ENCODE results near the gene SLC2A4RG. TPM values are rescaled to one million over a fixed set of nuclear protein-coding genes. Genes with fewer than 3 reads are reported as not detected.

The SLC2A4RG gene
- total RNA-seq, 1 experiment from 2014 or later = 105 TPM

Other genes with a start within 250 kb of the SLC2A4RG start
- gene EEF1A2, start 240.7 kb upstream of the SLC2A4RG start, total RNA-seq (2022) = 3.3 and 9.9 TPM in 2 replicates
- gene PPDPF, start 219.0 kb upstream of the SLC2A4RG start, total RNA-seq (2022) = 315 and 355 TPM in 2 replicates
- gene PTK6, start 202.4 kb upstream of the SLC2A4RG start, total RNA-seq (2022) = 3.8 and 4.4 TPM in 2 replicates
- gene SRMS, start 192.0 kb upstream of the SLC2A4RG start, total RNA-seq (2022) = 0.81 and 1.4 TPM in 2 replicates
- 2.4 and 3.9 TPM in 2 replicates for gene FNDC11, start 185.6 kb upstream of the SLC2A4RG start, total RNA-seq (2022)
- 18.1 and 24.7 TPM in 2 replicates for gene HELZ2, start 165.5 kb upstream of the SLC2A4RG start, total RNA-seq (2022)
- gene GMEB2, start 112.7 kb upstream of the SLC2A4RG start, total RNA-seq (2022) = 14.9 and 19.6 TPM in 2 replicates
- gene STMN3, start 86.4 kb upstream of the SLC2A4RG start, total RNA-seq (2022) = 1.7 and 5.3 TPM in 2 replicates
- 27.9 and 39.2 TPM in 2 replicates for gene RTEL1, start 81.5 kb upstream of the SLC2A4RG start, total RNA-seq (2022)
- 12.3 and 24.4 TPM in 2 replicates for gene TNFRSF6B, start 43.1 kb upstream of the SLC2A4RG start, total RNA-seq (2022)
- 60.1 and 65.4 TPM in 2 replicates for gene ARFRP1, start 31.8 kb upstream of the SLC2A4RG start, total RNA-seq (2022)
- 19.5 and 22.2 TPM in 2 replicates for gene ZGPAT, start 31.7 kb upstream of the SLC2A4RG start, total RNA-seq (2022)
- 10.1 and 16.0 TPM in 2 replicates for gene LIME1, start 3.1 kb upstream of the SLC2A4RG start, total RNA-seq (2022)
- gene ZBTB46, start 91.5 kb downstream of the SLC2A4RG start, total RNA-seq (2022) = 0.63 and 0.71 TPM in 2 replicates
- gene ABHD16B, start 121.7 kb downstream of the SLC2A4RG start, total RNA-seq (2022) = not detected in 2 replicates
- gene TPD52L2, start 125.5 kb downstream of the SLC2A4RG start, total RNA-seq (2022) = 174 and 175 TPM in 2 replicates
- gene DNAJC5, start 155.3 kb downstream of the SLC2A4RG start, total RNA-seq (2022) = 38.1 and 45.0 TPM in 2 replicates
- gene UCKL1, start 216.6 kb downstream of the SLC2A4RG start, total RNA-seq (2022) = 38.6 and 43.7 TPM in 2 replicates
- gene ZNF512B, start 230.2 kb downstream of the SLC2A4RG start, total RNA-seq (2022) = 23.5 and 26.6 TPM in 2 replicates
- gene SAMD10, start 239.9 kb downstream of the SLC2A4RG start, total RNA-seq (2022) = 4.4 and 4.5 TPM in 2 replicates
- gene PRPF6, start 241.4 kb downstream of the SLC2A4RG start, total RNA-seq (2022) = 70.9 and 88.5 TPM in 2 replicates